Neutrophil (primary cell): ENCODE measurements around the gene RASD2.

ENCODE experiments used
- H3K27ac ChIP-seq: fragments of 200-600 bp; sonication (generic); 2 replicates; pipeline ENCODE4 v1.5.1; 2016; ENCODE audit warnings: mild to moderate bottlenecking, moderate library complexity
- H3K27me3 ChIP-seq: fragments of 200-600 bp; sonication (generic); 2 replicates; pipeline ENCODE4 v1.6.0; 2016; ENCODE audit warnings: mild to moderate bottlenecking
- H3K36me3 ChIP-seq: fragments of 200-600 bp; sonication (generic); 2 replicates; pipeline ENCODE4 v1.5.1; 2017
- H3K4me1 ChIP-seq, 2 experiments: fragments of 200-600 bp in 1 of 2; sonication (generic) in 1 of 2; 1 replicate in 1 of 2; 2 replicates in 1 of 2; pipeline versions ENCODE4 v1.5.1 to v1.6.1; 2013 to 2016; ENCODE audit warnings: low read depth in 1 of 2, low read length in 1 of 2, mild to moderate bottlenecking in 1 of 2, moderate library complexity in 1 of 2; ENCODE audit not compliant: control insufficient read depth in 1 of 2, insufficient read depth in 1 of 2
- H3K4me3 ChIP-seq, 2 experiments: fragments of 200-600 bp in 1 of 2; sonication (generic) in 1 of 2; 1 replicate in 1 of 2; 2 replicates in 1 of 2; pipeline ENCODE4 v1.5.1; 2013 to 2016; ENCODE audit warnings: low read depth in 1 of 2, low read length in 1 of 2, mild to moderate bottlenecking in 1 of 2, moderate library complexity in 1 of 2
- H3K9me3 ChIP-seq: fragments of 200-600 bp; sonication (generic); 2 replicates; pipeline ENCODE4 v1.5.1; 2016
- TF ChIP-seq, protein P1 (sequence below): fragments of 200-600 bp; sonication (generic); IDR thresholded peaks from 2 replicates; pipeline ENCODE4 v1.5.1; 2016; ENCODE audit warnings: antibody characterized with exemption

Gene RASD2

DNA sequence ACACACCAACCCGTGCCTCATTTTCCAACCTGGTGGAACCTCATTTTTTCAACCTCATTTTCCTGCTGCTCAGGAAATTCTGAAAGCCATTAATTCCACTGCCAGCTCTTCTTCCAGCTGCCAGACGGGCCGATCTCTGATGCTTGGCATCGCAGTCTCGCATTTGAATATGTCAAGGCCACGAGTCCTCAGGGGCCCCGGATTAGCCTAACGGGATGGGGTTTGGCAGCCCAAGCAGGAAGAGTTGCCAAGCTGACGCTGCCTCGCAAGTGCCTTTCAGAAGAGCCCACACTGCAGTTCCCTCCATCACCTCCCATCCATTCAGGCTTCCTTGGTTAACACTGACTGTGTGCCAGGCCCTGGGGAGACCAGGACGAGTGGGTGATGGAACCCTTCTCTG lies 8.7 kb downstream of the RASD2 start:
- H3K27ac ChIP-seq: no peak overlapping the region
- H3K36me3 ChIP-seq: no peaks in the 10 kb centered on the region
- no peak overlapping the region for H3K4me3 ChIP-seq
- TF ChIP-seq, protein P1, sequence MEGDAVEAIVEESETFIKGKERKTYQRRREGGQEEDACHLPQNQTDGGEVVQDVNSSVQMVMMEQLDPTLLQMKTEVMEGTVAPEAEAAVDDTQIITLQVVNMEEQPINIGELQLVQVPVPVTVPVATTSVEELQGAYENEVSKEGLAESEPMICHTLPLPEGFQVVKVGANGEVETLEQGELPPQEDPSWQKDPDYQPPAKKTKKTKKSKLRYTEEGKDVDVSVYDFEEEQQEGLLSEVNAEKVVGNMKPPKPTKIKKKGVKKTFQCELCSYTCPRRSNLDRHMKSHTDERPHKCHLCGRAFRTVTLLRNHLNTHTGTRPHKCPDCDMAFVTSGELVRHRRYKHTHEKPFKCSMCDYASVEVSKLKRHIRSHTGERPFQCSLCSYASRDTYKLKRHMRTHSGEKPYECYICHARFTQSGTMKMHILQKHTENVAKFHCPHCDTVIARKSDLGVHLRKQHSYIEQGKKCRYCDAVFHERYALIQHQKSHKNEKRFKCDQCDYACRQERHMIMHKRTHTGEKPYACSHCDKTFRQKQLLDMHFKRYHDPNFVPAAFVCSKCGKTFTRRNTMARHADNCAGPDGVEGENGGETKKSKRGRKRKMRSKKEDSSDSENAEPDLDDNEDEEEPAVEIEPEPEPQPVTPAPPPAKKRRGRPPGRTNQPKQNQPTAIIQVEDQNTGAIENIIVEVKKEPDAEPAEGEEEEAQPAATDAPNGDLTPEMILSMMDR: no peak
- H3K9me3 ChIP-seq: no peaks in the 10 kb centered on the region
- H3K27me3 ChIP-seq: peaks cover 42% of the 10 kb centered on the region
- no peaks in the 10 kb centered on the region for H3K4me1 ChIP-seq

DNA sequence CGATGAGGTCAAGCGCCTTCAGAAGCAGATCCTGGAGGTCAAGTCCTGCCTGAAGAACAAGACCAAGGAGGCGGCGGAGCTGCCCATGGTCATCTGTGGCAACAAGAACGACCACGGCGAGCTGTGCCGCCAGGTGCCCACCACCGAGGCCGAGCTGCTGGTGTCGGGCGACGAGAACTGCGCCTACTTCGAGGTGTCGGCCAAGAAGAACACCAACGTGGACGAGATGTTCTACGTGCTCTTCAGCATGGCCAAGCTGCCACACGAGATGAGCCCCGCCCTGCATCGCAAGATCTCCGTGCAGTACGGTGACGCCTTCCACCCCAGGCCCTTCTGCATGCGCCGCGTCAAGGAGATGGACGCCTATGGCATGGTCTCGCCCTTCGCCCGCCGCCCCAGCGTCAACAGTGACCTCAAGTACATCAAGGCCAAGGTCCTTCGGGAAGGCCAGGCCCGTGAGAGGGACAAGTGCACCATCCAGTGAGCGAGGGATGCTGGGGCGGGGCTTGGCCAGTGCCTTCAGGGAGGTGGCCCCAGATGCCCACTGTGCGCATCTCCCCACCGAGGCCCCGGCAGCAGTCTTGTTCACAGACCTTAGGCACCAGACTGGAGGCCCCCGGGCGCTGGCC lies 11.0 kb downstream of the RASD2 start:
- Histone ChIP-seq H3K4me1 (no peaks in the 10 kb centered on the region), H3K9me3 (no peaks in the 10 kb centered on the region), H3K27ac (no peak overlapping the region), H3K27me3 (peaks cover 22% of the 10 kb centered on the region), H3K4me3 (no peak overlapping the region), H3K36me3 (no peaks in the 10 kb centered on the region)
- TF ChIP-seq, protein P1: no peak

DNA sequence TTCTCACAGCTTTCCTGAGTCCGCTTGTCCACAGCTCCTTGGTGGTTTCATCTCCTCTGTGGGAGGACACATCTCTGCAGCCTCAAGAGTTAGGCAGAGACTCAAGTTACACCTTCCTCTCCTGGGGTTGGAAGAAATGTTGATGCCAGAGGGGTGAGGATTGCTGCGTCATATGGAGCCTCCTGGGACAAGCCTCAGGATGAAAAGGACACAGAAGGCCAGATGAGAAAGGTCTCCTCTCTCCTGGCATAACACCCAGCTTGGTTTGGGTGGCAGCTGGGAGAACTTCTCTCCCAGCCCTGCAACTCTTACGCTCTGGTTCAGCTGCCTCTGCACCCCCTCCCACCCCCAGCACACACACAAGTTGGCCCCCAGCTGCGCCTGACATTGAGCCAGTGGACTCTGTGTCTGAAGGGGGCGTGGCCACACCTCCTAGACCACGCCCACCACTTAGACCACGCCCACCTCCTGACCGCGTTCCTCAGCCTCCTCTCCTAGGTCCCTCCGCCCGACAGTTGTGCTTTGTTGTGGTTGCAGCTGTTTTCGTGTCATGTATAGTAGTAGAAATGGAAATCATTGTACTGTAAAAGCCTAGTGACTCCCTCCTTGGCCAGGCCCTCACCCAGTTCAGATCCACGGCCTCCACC lies 11.7 kb downstream of the RASD2 start:
- Histone ChIP-seq H3K36me3 (no peaks in the 10 kb centered on the region), H3K4me1 (no peaks in the 10 kb centered on the region), H3K27me3 (peaks cover 22% of the 10 kb centered on the region), H3K4me3 (no peak overlapping the region), H3K27ac (no peak overlapping the region), H3K9me3 (no peaks in the 10 kb centered on the region)
- TF ChIP-seq, protein P1: no peak

DNA sequence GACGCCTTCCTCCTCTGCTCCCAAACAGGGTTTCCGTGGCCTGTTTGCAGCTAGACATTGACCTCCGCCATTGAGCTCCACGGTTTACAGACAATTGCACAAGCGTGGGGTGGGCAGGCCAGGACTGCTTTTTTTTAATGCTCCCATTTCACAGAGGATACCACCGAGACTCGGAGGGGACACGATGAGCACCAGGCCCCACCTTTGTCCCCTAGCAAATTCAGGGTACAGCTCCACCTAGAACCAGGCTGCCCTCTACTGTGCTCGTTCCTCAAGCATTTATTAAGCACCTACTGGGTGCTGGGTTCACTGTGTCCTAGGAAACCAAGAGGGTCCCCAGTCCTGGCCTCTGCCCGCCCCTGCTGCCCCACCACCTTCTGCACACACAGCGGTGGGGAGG lies 12.2 kb downstream of the RASD2 start:
- H3K9me3 ChIP-seq: no peaks in the 10 kb centered on the region
- H3K4me3 ChIP-seq: no peak overlapping the region
- H3K27ac ChIP-seq: no peak overlapping the region
- TF ChIP-seq, protein P1: no peak
- no peaks in the 10 kb centered on the region for H3K36me3 ChIP-seq
- H3K27me3 ChIP-seq: peaks cover 19% of the 10 kb centered on the region
- H3K4me1 ChIP-seq: no peaks in the 10 kb centered on the region

DNA sequence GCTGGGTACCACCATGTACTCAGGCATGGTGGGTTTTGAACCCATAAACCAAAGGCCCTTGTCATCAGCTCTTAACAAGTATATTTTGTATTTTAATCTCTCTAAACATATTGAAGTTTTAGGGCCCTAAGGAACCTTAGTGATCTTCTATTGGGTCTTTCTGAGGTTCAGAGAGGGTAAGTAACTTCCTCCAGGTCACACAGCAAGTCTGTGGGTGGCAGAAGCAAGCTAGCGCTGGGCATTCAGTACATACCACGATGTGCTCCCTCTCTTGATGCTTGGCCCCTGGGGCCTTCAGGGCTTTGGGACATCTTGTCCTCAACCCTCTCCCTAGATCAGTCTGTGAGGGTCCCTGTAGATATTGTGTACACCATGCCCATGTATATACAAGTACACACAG lies 12.7 kb downstream of the RASD2 start:
- Histone ChIP-seq H3K4me3 (no peak overlapping the region), H3K36me3 (no peaks in the 10 kb centered on the region), H3K4me1 (no peaks in the 10 kb centered on the region), H3K27ac (no peak overlapping the region), H3K27me3 (peaks cover 18% of the 10 kb centered on the region), H3K9me3 (no peaks in the 10 kb centered on the region)
- TF ChIP-seq, protein P1: no peak
